Stimulated activated CD8-positive, alpha-beta memory T cell treated with anti-CD3 and anti-CD28 coated beads, Interleukin-12 subunit alpha, Interleukin-12 subunit beta, amount 100 ng/mL, for 4 hours (primary cell): ENCODE results near the gene OSBPL5.

Source experiments
- DNase-seq: peaks from one replicate; pipeline ENCODE4 v3.0.0-alpha.2; 2020; ENCODE audit warnings: low read depth

OSBPL5 gene

GRCh38 chr11:3050386-3051195 lies 114.5 kb downstream of the OSBPL5 start:
- no peak for DNase-seq

GRCh38 chr11:3049430-3050243 lies 115.5 kb downstream of the OSBPL5 start:
- DNase-seq: peak; percentile 43

GRCh38 chr11:3047637-3048036 lies 117.5 kb downstream of the OSBPL5 start:
- no peak for DNase-seq

GRCh38 chr11:3046641-3047040 lies 118.5 kb downstream of the OSBPL5 start:
- DNase-seq: no peak

GRCh38 chr11:3046190-3046589 lies 118.9 kb downstream of the OSBPL5 start:
- no peak for DNase-seq

GRCh38 chr11:3044915-3045314 lies 120.2 kb downstream of the OSBPL5 start:
- DNase-seq: no peak

- no peak for DNase-seq
Observed at GRCh38 chr11:3044004-3044403, 121.1 kb downstream of the OSBPL5 start.

- DNase-seq: no peak
Observed at GRCh38 chr11:3043315-3043871, 121.7 kb downstream of the OSBPL5 start.

- DNase-seq: no peak
Observed at GRCh38 chr11:3042496-3043314, 122.4 kb downstream of the OSBPL5 start.

GRCh38 chr11:3041699-3042441 lies 123.2 kb downstream of the OSBPL5 start:
- DNase-seq: no peak

- DNase-seq: no peak
Observed at GRCh38 chr11:3040881-3041280, 124.2 kb downstream of the OSBPL5 start.

GRCh38 chr11:3037945-3038271 lies 127.2 kb downstream of the OSBPL5 start:
- DNase-seq: no peak
